NOMO-1 treated with DMSO at 0.1 percent for 48 hours (cell line): ENCODE measurements around the gene FIGNL1.

Experiments used
- DNase-seq: peaks from one replicate; lab custom pipeline; 2025; ENCODE audit not compliant: unreplicated experiment; lab: John Stamatoyannopoulos, UW

FIGNL1 gene, protein sequence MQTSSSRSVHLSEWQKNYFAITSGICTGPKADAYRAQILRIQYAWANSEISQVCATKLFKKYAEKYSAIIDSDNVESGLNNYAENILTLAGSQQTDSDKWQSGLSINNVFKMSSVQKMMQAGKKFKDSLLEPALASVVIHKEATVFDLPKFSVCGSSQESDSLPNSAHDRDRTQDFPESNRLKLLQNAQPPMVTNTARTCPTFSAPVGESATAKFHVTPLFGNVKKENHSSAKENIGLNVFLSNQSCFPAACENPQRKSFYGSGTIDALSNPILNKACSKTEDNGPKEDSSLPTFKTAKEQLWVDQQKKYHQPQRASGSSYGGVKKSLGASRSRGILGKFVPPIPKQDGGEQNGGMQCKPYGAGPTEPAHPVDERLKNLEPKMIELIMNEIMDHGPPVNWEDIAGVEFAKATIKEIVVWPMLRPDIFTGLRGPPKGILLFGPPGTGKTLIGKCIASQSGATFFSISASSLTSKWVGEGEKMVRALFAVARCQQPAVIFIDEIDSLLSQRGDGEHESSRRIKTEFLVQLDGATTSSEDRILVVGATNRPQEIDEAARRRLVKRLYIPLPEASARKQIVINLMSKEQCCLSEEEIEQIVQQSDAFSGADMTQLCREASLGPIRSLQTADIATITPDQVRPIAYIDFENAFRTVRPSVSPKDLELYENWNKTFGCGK

DNA sequence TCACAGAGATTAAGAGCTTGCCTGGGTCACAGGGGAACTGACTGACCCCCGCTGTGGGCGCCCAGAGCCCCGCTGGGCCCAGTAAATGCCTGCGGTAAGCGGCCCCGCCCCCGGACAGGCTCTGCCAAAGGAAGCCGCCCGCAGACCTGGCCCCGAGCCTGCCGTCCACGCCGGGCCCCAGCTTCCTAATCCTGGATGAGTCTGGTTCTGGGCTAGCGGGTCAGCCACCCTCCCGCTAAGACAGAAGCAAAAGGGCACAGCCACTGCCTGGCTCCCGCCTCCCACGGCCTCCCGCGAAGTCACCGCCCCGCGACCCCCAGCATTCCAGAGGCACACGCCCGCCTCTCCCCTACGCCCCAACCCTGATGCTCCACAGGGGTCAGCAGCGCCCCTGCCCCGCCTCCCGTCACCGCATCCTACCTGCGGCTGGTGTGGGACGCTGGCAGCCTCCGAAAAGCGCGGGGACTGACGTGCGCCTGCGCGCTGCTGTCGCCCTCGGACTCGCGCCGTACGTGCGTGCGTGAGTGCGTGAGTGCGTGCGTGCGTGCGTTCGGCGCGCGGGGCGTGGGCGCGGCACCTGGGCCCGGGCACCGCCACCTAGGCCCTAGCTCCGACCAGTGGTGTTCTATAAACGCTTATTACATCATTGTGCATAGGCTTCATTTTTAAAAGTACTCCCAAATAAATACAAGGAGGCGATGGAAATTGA, at the start of gene FIGNL1:
Gene FIGNL1, minus strand, starts transcription at position 470 of the 709 bp plus-strand sequence. CDS start 3,063 bp downstream, outside the sequence.
- peak; percentile 71 for DNase-seq

DNA sequence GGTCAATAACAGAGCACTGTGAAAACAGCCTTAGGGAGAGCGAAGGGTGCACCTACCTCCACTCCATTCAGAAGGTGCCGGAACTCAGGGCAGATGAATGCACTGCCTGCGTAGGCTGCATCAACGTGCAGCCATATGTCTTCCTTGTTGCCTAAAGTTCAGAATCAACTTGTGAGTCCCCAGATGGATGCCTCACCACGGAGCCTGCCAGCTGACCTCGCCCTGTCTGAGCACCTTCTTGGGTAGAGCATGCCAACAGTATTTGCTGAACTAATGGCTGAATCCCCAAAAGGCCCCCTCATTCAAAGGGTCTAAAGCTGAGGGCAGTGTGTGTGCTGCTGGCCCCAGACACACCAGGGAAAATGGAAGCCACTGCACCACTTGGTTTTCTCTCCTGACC, 48.9 kb upstream of the FIGNL1 start:
- DNase-seq, result no peak

- DNase-seq, result no peak
Measured at GRCh38 chr7:50497968-50498367, 47.8 kb upstream of the FIGNL1 start.

- DNase-seq, result no peak
Measured at GRCh38 chr7:50497068-50497642, 47.0 kb upstream of the FIGNL1 start.

DNA sequence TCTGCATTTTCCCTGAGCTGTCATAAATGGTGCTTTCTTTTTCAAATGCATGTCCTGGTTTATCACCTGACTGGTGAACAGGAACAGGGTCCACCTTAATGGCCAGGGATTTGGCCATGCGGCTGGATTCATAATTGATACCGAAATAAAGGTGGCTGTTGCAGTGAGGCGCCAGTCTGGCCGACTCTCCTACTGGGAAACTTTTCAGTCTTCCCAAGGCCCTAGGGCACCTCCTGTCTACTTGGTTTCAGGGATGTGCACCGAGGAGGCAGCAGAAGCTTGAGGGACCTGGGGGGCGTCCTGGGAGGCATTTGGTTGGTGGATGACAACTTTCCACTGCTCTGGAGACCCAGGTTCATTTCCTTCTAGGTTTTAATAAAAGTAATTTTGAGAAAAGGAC, 46.4 kb upstream of the FIGNL1 start:
- DNase-seq, result no peak

DNA sequence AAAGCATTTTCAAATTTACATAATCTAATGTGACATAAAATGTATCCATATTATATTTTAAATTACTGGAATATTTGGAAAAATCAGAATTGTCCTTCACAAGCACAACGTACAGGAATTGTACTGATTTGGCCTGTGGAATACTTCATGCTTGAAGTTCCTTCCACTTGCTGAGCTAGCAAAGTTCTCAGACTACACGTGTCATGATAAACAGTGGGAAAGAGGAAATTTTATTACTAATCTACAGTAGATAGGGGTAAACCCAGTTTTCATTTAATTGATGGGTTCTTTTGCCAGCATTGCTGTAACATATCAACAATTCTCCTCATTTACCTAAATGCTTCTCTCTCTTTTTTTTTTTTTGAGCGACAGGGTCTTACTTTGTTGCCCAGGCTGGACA, 45.6 kb upstream of the FIGNL1 start:
- DNase-seq, result no peak

DNA sequence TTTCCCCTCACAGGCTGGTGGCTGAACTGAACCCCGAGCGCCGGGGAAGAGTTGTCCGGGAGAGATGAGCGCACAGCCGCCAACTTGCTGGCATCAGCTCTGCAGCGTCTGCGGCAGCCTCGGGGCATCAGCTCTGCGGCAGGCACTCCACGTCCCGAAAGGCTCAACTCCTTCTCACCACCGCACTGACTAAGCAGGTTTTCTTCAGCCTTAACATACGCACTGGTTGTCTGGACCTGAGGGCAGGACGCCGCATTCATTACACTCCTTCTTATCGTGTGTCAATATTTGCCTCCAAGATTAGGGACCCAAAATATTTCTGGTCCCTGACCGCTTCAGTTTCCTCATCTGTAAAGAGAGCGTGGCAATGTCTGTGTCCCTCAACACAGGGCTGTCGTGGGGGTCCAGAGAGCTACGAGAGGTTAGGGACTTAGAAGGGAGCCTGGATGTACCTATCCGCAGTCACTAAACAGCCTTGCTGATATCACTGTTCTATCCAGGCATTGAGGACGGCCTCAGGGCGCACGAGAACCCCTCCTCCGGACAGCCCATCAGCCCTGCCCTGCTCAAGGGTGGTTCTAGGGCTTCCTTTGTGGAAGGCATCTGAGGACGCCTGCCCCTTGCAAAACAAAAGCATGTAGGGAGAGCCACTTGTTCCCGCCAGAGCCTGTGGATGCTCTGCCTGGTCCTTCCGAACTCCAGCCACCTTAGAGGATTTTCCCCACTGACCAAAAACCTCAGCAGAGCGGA, 42.8 kb upstream of the FIGNL1 start:
- no peak for DNase-seq

- no peak for DNase-seq
Measured at GRCh38 chr7:50491943-50492342, 41.8 kb upstream of the FIGNL1 start.

DNA sequence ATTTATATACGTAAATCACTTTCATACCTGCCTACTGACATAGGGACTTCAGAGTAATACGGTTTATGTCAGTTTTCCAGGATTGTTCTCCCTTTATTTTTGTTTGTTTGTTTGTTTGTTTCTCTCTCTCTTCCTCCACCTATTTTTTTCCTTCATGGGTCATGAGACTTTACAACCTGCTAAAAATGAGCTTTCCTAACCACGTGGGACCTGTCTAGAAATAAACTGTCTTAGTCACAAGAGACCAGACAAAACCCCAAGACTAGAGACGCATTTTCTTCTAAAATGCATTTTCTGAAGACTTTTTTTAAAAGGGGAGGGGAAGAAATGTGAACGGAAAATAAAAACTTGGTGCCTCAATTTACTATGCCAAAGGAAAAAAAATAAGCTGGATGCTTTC, 41.1 kb upstream of the FIGNL1 start:
- no peak for DNase-seq

- DNase-seq, result no peak
Measured at GRCh38 chr7:50488379-50488778, 38.2 kb upstream of the FIGNL1 start.

GRCh38 chr7:50486512-50486911, 36.4 kb upstream of the FIGNL1 start:
- no peak for DNase-seq

DNA sequence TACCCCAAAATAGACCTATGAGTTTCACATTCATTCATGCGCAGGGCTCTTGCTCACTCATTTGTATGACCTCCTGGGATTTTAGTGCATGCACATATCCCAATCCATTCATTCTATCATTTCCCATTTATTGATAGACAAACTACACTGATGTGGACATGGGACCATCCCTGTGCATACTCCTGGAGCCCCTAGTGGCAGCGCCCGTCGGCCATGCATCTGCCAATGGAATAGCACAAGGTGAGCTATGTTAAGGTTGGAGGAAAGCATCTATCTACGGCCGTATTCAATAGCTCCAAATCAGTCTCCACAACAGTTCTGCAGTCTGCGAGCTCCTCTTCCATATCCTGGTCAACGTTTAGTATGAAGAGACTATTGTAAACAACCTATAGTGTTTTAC, 31.7 kb upstream of the FIGNL1 start:
- no peak for DNase-seq

DNA sequence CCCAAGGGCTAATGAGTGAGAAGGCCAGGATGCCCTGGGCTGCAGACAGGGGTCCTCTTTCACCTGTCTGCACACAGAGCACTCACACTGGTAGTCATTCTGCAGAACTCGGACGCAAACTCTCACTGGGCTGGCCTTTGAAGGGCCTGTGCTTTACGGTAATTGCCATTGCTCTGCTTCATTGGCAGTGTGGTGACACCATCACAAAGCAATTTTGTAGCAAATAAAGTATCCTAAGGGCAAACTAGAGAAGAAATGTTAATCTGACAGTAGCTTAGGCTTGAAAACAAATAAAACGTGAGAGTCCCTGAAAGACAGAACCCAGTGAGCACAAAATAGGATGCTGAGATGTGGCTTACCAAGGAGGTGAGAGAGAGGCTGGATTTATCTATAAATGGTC, 30.6 kb upstream of the FIGNL1 start:
- no peak for DNase-seq

DNA sequence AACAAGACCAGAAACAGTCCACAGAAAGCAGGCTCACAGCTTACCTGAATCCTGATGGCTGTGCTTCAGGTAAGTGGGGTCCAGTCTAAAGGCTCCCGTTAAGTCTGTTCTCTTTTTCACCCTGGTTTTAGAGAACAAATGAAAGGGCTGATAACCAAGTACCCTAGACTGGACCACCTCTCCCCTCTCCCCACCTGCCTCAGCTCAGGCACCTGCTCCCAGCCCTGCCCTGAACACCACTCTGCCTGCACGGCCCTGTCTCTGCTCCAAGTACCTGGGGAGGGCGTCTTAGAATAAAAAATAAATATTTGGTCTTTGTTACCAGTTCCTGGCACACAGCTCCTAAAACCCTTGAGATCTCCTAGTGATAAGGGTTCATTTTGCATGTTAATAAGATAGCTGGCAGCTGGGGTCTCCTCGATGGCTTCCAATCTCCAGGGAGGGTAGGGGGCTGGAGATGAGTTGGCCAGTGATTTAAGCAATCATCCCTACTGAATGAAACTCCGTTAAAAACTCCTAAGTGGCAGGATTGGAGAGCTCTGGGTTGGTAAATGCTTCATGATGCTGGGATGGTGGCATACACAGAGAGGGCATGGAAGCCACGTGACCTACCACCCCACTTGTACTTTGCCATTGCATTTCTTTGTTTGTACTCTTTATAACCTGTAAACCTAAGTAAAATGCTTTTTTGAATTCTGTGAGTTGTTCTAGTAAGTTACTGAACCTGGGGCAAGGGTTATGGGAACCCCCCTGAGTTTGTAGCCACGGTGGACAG, 29.8 kb upstream of the FIGNL1 start:
- DNase-seq, result no peak

- DNase-seq, result no peak
Measured at GRCh38 chr7:50477640-50478039, 27.5 kb upstream of the FIGNL1 start.

DNA sequence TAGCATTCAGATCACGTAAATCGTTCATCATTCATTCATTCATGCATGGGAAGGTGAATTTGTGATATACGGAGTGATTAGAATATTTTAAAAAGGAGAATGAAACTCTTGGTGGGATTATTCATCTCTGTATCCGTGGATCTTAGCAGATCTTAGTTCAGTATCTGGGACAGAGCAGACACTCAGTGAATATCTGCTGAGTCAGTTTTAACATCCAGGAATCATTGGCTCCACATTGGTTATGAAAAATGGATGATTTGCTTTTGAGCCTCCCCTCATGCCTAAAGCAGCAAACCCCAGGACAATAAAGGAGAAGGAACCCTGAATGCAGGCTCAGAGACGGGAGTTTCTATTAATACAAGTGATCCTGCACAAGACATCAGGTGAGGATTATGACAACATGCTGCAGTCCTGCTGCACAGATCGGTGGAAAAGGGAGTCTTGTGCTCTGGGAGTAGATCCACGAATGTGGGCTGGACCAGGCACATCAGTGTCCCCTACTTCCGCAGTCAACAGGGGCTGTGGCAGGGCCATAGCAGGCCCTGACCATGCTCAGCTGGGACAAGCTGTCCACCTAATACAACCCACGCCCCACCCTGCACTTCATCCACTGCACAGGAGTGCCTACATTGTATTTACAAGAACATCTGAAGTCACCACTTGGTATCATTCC, 26.9 kb upstream of the FIGNL1 start:
- no peak for DNase-seq

- no peak for DNase-seq
Measured at GRCh38 chr7:50475340-50475739, 25.2 kb upstream of the FIGNL1 start.

DNA sequence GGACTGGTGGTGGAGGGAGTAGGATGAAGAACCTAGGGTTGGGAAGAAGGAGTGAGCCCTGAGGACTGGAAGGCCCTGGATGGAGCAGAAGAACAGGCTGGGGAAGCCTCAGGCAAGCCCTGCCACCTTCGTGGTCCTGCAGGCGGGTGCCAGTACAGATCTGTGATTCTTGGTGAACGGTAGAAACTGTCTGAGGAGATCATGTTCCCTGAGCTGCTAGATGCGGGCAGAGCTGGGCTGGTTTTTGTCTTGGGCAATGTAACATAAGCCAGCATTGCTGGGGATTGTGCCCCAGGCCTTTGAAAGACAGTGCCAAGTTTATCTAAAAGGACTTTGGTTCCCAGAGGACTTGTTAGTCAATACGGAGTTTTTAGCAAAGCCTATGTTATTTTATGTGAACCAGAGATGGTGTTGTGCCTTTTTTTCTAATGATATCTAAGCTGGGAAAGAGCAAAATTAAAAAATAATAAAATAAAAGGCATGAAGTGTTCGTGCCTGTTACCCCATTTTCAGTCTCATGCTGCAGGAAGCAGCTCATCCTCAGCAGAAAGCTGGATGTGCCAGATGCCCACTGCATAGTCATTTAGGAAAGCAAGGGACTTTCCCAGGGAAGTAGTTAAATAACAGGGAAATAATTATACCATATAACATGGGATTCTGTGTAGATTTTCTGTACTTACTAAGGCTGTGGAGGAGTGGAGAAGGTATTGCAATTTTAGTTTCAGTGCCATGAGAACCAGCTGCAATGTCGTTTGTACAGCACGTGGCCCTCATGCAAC, 24.4 kb upstream of the FIGNL1 start:
- DNase-seq, result no peak

DNA sequence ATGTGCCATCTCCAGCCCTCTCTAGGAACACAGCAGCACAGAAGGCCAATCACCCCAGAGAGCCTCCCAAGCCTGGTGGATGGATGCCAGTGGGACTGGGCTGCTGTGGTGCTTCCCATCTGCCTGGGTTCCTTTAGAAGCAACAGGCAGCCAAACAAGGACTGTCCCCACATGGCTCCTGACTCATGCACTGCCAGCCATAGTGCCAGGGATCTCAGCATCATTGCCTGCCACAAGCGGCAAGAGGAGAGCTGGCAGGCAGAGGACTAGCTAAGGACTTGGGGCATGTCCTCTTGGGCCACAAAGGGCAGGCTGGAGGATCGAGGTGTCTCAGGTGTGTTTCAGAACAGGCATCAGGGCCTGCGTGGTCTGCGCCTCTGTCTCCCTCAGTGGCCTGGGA, 23.4 kb upstream of the FIGNL1 start:
- no peak for DNase-seq
